K562 (cell line): ENCODE data around the gene ENTPD5. TPM values are rescaled to one million over a fixed set of nuclear protein-coding genes. Genes with fewer than 3 reads are reported as not detected.

Source experiments
- ATAC-seq: fragments of 200-7000 bp; cut with Tn5 transposase; 3 replicates; pipeline ENCODE4 v1.9.1; 2020; ENCODE audit warnings: moderate library complexity
- BruUV-seq: library from RNA; stranded (reverse); fragments of 400-500 nt; replicated peaks from 2 replicates; lab custom pipeline; 2021; lab: Mats Ljungman, UMichigan
- CTCF ChIA-PET: fragments of 300-600 bp; formaldehyde crosslinking; extraction: SDS; loops from one replicate; lab custom pipeline; 2021; ENCODE audit warnings: low intra/inter-chr PET ratio; lab: Yijun Ruan, JAX
- POLR2A ChIA-PET: fragments of 300-600, 350-650 bp; sonication (Branson Sonifier 250); formaldehyde crosslinking; extraction: SDS; loops from one replicate; lab custom pipeline; 2021; ENCODE audit warnings: antibody characterized with exemption, inconsistent platforms; lab: Yijun Ruan, JAX
- DNase-seq, 4 experiments: peaks; one replicate each; pipeline versions ENCODE4 v3.0.0 to v3.0.0-alpha.2; 2011 to 2018; ENCODE audit warnings: low spot score in 3 of 4, mixed read lengths in 3 of 4; ENCODE audit errors: extremely low read depth in 1 of 4
- FAIRE-seq: peaks from 2 replicates; lab custom pipeline; 2011; peaks lifted over from hg19 to GRCh38; lab: Jason Lieb, UNC
- H2AFZ ChIP-seq: 2 replicates; pipeline ENCODE4 v1.6.0; 2011; ENCODE audit warnings: low read depth, low read length, control low read depth, inconsistent platforms
- H3K27ac ChIP-seq: fragments of 200-600 bp; 3 replicates; pipeline ENCODE4 v1.8.0; 2011; ENCODE audit warnings: low read depth, mild to moderate bottlenecking, control low read depth, inconsistent platforms, low read length, moderate library complexity, mixed read lengths; ENCODE audit errors: extremely low read depth
- H3K27me3 ChIP-seq, 2 experiments: fragments of 300-600 bp in 1 of 2; 2 replicates in 1 of 2; 3 replicates in 1 of 2; pipeline versions ENCODE4 v1.6.0 to v1.8.0; 2011; ENCODE audit warnings: inconsistent platforms in 2 of 2, low read length in 2 of 2, mild to moderate bottlenecking in 1 of 2, mixed read lengths in 1 of 2, moderate library complexity in 1 of 2; ENCODE audit not compliant: control insufficient read depth in 2 of 2, insufficient read depth in 2 of 2
- H3K36me3 ChIP-seq: fragments of 300-600 bp; 3 replicates; pipeline ENCODE4 v1.8.0; 2011; ENCODE audit warnings: mild to moderate bottlenecking, low read length, inconsistent platforms; ENCODE audit not compliant: control insufficient read depth, insufficient read depth
- H3K4me1 ChIP-seq, 2 experiments: fragments of 200-600 bp in 1 of 2; replicated peaks in 1 of 2; 2 replicates in 1 of 2; 3 replicates in 1 of 2; pipeline versions ENCODE4 v1.5.1 to v1.8.0; 2011; ENCODE audit warnings: inconsistent platforms in 2 of 2, low read length in 2 of 2, mild to moderate bottlenecking in 1 of 2, mixed read lengths in 1 of 2, moderate library complexity in 1 of 2; ENCODE audit not compliant: control insufficient read depth in 2 of 2, insufficient read depth in 2 of 2
- H3K4me2 ChIP-seq: 2 replicates; pipeline ENCODE4 v1.6.1; 2011; ENCODE audit warnings: low read length, control low read depth, inconsistent platforms, mixed read lengths; ENCODE audit not compliant: insufficient read depth
- H3K4me3 ChIP-seq: fragments of 200-600 bp; sonication (generic), shearing (Covaris generic); 2 replicates; pipeline ENCODE4 v1.5.1; 2016; ENCODE audit warnings: control low read depth, inconsistent platforms
- H3K79me2 ChIP-seq: fragments of 200-600 bp; 3 replicates; pipeline ENCODE4 v1.8.0; 2011; ENCODE audit warnings: low read length, inconsistent platforms; ENCODE audit not compliant: control insufficient read depth, insufficient read depth
- H3K9ac ChIP-seq, 2 experiments: 2 replicates each; pipeline versions ENCODE4 v1.6.0 to v1.6.1; 2011; ENCODE audit warnings: low read depth in 2 of 2, low read length in 2 of 2, control low read depth in 1 of 2, inconsistent platforms in 1 of 2, mild to moderate bottlenecking in 1 of 2, mixed read lengths in 1 of 2; ENCODE audit not compliant: insufficient read depth in 1 of 2
- H3K9me1 ChIP-seq: one replicate; pipeline ENCODE4 v1.6.0; 2011; ENCODE audit warnings: inconsistent platforms, mild to moderate bottlenecking, low read length, moderate library complexity; ENCODE audit not compliant: control insufficient read depth, insufficient read depth
- H3K9me3 ChIP-seq: replicated peaks from 2 replicates; pipeline ENCODE4 v1.5.1; 2011; ENCODE audit warnings: low read depth, low read length, inconsistent platforms; ENCODE audit not compliant: control insufficient read depth, insufficient read depth
- H4K20me1 ChIP-seq: replicated peaks from 2 replicates; pipeline ENCODE4 v1.6.1; 2011; ENCODE audit warnings: low read length, inconsistent platforms, mixed read lengths; ENCODE audit not compliant: control insufficient read depth, insufficient read depth
- BRCA1 ChIP-seq, 2 experiments: fragments of 450-650 bp in 1 of 2; sonication (generic) in 1 of 2; formaldehyde crosslinking in 1 of 2; IDR thresholded peaks; 2 replicates each; pipeline versions ENCODE4 v1.5.0 to v1.6.1; 2017 to 2020; ENCODE audit warnings: mild to moderate bottlenecking in 1 of 2, missing genetic modification reagents in 1 of 2
- EP400 ChIP-seq: fragments of 450-650 bp; IDR thresholded peaks from 2 replicates; pipeline ENCODE4 v1.6.1; 2017; ENCODE audit warnings: antibody characterized with exemption, mild to moderate bottlenecking, moderate library complexity
- ESRRA ChIP-seq: fragments of 450-650 bp; IDR thresholded peaks from 2 replicates; pipeline ENCODE4 v1.6.1; 2014; ENCODE audit warnings: low read depth, mild to moderate bottlenecking, moderate library complexity, borderline replicate concordance
- NCOA6 ChIP-seq: fragments of 450-650 bp; IDR thresholded peaks from 2 replicates; pipeline ENCODE4 v1.6.1; 2017; ENCODE audit warnings: mild to moderate bottlenecking
- PHTF2 ChIP-seq: fragments of 250-450 bp; sonication (Bioruptor Pico); IDR thresholded peaks from 2 replicates; pipeline ENCODE4 v1.5.0; 2021; ENCODE audit warnings: mild to moderate bottlenecking
- PYGO2 ChIP-seq: fragments of 450-650 bp; IDR thresholded peaks from 2 replicates; pipeline ENCODE4 v1.6.1; 2016; ENCODE audit warnings: mild to moderate bottlenecking, missing genetic modification characterization, moderate library complexity, missing compliant biosample characterization
- RBM14 ChIP-seq: fragments of 200-400 bp; formaldehyde crosslinking; IDR thresholded peaks from 2 replicates; pipeline ENCODE4 v1.6.1; 2018; ENCODE audit warnings: low read depth, mild to moderate bottlenecking, low read length, moderate library complexity, borderline replicate concordance; ENCODE audit not compliant: insufficient read depth
- RBM15 ChIP-seq: fragments of 200-400 bp; formaldehyde crosslinking; IDR thresholded peaks from 2 replicates; pipeline ENCODE4 v1.6.1; 2018; ENCODE audit warnings: mild to moderate bottlenecking, low read length, moderate library complexity; ENCODE audit not compliant: insufficient read depth
- STAG1 ChIP-seq: sonication (generic); formaldehyde crosslinking; IDR thresholded peaks from 2 replicates; pipeline ENCODE4 v1.5.0; 2020; ENCODE audit warnings: missing genetic modification reagents, borderline replicate concordance
- TEAD4 ChIP-seq, 2 experiments: sonication (generic) in 1 of 2; formaldehyde crosslinking in 1 of 2; IDR thresholded peaks; 2 replicates each; pipeline versions ENCODE4 v1.6.1 to v1.8.0; 2012 to 2022; ENCODE audit warnings: borderline replicate concordance in 1 of 2, inconsistent platforms in 1 of 2, low read length in 1 of 2, mild to moderate bottlenecking in 1 of 2, missing genetic modification reagents in 1 of 2
- ZBTB8A ChIP-seq: fragments of 450-650 bp; IDR thresholded peaks from 2 replicates; pipeline ENCODE4 v1.6.1; 2018; ENCODE audit warnings: mild to moderate bottlenecking, moderate library complexity; ENCODE audit not compliant: partially characterized antibody
- ZNF764 ChIP-seq: fragments of 250-450 bp; sonication (Bioruptor Pico); IDR thresholded peaks from 2 replicates; pipeline ENCODE4 v1.4.0; 2020; ENCODE audit warnings: low read depth, mild to moderate bottlenecking, moderate library complexity
- ZNF778 ChIP-seq: fragments of 450-650 bp; formaldehyde crosslinking; IDR thresholded peaks from 2 replicates; pipeline ENCODE4 v1.4.0; 2020; ENCODE audit warnings: mild to moderate bottlenecking, moderate library complexity
- ZNF830 ChIP-seq: fragments of 250-450 bp; sonication (Bioruptor Pico); IDR thresholded peaks from 2 replicates; pipeline ENCODE4 v1.5.0; 2021; ENCODE audit warnings: mild to moderate bottlenecking
- WGBS: fragments of 100-300 bp; shearing (Covaris generic); methylation state at CpG from one replicate; pipeline ENCODE4 v1.1.6; 2016; ENCODE audit warnings: low coverage, mixed read lengths; ENCODE audit not compliant: insufficient coverage; ENCODE audit errors: missing lambda C conversion rate; 5-methylcytosine and 5-hydroxymethylcytosine counted together
- in situ Hi-C: fragments of 300-500 bp; cut with MboI; formaldehyde crosslinking; loops from 4 replicates; pipeline ENCODE4 v1.15.0; 2018; ENCODE audit warnings: inconsistent platforms, mixed read lengths
- intact Hi-C: fragments of 100-400 bp; cut with micrococcal nuclease; formaldehyde crosslinking; loops from 2 replicates; pipeline ENCODE4 v1.14.2; 2022
- polyA plus RNA-seq, 8 experiments: library from polyadenylated mRNA; depleted of rRNA in 4 of 8; stranded (reverse) in 5 of 8; unstranded in 3 of 8; fragments of >200 nt; fragmentation: Nextera tagmentation in 2 of 8; fragmentation: Illumina TruSeq in 1 of 8; extraction: Ambion mirVana in 2 of 8; extraction: Trizol in 1 of 8; gene quantifications; 2 replicates each; pipeline versions ENCODE4 v1.2.1 to v1.2.3, GENCODE V29; 2011 to 2014; ENCODE audit warnings: inconsistent platforms in 1 of 8, missing spikeins in 1 of 8
- total RNA-seq, 7 experiments: library from RNA; depleted of rRNA in 6 of 7; stranded (reverse); fragments of >200 nt in 6 of 7; fragmentation: Illumina TruSeq in 2 of 7; extraction: Trizol in 2 of 7; gene quantifications; 2 replicates each; pipeline versions ENCODE4 v1.2.1 to v1.2.3, GENCODE V29; 2011 to 2021; ENCODE audit warnings: low replicate concordance in 1 of 7
- TF ChIP-seq, protein P1 (sequence below): fragments of 250-450 bp; sonication (Bioruptor Pico); IDR thresholded peaks from 2 replicates; pipeline ENCODE4 v1.5.0; 2020; ENCODE audit warnings: mild to moderate bottlenecking, borderline replicate concordance
- TF ChIP-seq, protein P2 (sequence below): fragments of 250-450 bp; sonication (Bioruptor Pico); IDR thresholded peaks from 2 replicates; pipeline ENCODE4 v1.5.0; 2021
- TF ChIP-seq, protein P3 (sequence below): sonication (generic); formaldehyde crosslinking; IDR thresholded peaks from 2 replicates; pipeline ENCODE4 v1.8.0; 2022; ENCODE audit warnings: mild to moderate bottlenecking, missing genetic modification reagents

The ENTPD5 gene
- total and polyA plus RNA-seq, 9 of the 15 experiments (the other 6 are each of a cell fraction or from before 2014, with no cell fraction given): 2.7 to 15.3 (median 10.3) TPM

DNA sequence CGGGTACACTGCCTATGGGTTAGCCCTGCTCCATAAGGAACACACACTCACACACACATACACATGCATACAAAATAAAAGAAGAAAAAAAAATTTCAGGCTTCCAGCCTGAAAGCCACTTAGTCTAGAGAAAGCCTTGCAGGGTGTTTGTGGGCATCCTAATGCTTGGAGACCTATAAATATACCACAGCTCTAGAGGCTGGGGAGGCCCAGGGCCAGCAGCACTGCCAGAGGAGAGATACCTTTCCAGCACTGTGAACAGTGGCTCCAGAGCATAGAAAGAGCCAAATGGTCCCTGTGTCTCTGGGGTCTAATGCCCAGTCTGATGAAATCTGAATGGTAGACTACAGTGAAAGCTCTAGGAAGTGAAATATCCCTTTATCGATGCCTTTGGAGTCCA, 82.1 kb downstream of the ENTPD5 start:
- no peaks in the 10 kb centered on the region for H3K9me3 ChIP-seq
- FAIRE-seq (no peak), ATAC-seq (no peak), DNase-seq (no peak)
- TF ChIP-seq RBM14 (no peak), ZBTB8A (no peak), ESRRA (no peak), RBM15 (no peak), TEAD4 (IDR thresholded peaks at IDR 0.05; ENCODE audit: low read length) (no peak), TEAD4 (CRISPR knock-in tag; IDR thresholded peaks at IDR 0.05; ENCODE audit: borderline replicate concordance) (no peak), BRCA1 (IDR thresholded peaks at IDR 0.05) (no peak), BRCA1 (CRISPR knock-in tag; IDR thresholded peaks at IDR 0.05) (no peak), ZNF830 (CRISPR knock-in tag) (no peak), STAG1 (no peak), NCOA6 (no peak), EP400 (no peak), ZNF778 (CRISPR knock-in tag) (no peak), ZNF764 (CRISPR knock-in tag) (no peak), PYGO2 (no peak), PHTF2 (CRISPR knock-in tag) (no peak)
- TF ChIP-seq, protein P1, sequence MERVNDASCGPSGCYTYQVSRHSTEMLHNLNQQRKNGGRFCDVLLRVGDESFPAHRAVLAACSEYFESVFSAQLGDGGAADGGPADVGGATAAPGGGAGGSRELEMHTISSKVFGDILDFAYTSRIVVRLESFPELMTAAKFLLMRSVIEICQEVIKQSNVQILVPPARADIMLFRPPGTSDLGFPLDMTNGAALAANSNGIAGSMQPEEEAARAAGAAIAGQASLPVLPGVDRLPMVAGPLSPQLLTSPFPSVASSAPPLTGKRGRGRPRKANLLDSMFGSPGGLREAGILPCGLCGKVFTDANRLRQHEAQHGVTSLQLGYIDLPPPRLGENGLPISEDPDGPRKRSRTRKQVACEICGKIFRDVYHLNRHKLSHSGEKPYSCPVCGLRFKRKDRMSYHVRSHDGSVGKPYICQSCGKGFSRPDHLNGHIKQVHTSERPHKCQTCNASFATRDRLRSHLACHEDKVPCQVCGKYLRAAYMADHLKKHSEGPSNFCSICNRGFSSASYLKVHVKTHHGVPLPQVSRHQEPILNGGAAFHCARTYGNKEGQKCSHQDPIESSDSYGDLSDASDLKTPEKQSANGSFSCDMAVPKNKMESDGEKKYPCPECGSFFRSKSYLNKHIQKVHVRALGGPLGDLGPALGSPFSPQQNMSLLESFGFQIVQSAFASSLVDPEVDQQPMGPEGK: no peak
- TF ChIP-seq, protein P2, sequence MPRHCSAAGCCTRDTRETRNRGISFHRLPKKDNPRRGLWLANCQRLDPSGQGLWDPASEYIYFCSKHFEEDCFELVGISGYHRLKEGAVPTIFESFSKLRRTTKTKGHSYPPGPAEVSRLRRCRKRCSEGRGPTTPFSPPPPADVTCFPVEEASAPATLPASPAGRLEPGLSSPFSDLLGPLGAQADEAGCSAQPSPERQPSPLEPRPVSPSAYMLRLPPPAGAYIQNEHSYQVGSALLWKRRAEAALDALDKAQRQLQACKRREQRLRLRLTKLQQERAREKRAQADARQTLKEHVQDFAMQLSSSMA (CRISPR knock-in tag): no peak
- TF ChIP-seq, protein P3, sequence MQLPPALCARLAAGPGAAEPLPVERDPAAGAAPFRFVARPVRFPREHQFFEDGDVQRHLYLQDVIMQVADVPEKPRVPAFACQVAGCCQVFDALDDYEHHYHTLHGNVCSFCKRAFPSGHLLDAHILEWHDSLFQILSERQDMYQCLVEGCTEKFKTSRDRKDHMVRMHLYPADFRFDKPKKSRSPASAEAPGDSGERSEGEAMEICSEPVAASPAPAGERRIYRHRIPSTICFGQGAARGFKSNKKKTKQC: no peak
- H3K79me2 ChIP-seq: no peaks in the 10 kb centered on the region
- no peaks in the 10 kb centered on the region for H4K20me1 ChIP-seq
- no peaks in the 10 kb centered on the region for H3K9me1 ChIP-seq
- no peaks in the 10 kb centered on the region for H3K27me3 ChIP-seq
- H3K36me3 ChIP-seq: peaks cover 22% of the 10 kb centered on the region
- no TSS peak for BruUV-seq
- no peak overlapping the region for H3K4me3 ChIP-seq
- H3K9ac ChIP-seq: no peak overlapping the region
- in situ Hi-C loops (no loop called here), intact Hi-C loops (no loop called here)
- no peak overlapping the region for H3K27ac ChIP-seq
- H3K4me2 ChIP-seq: no peak overlapping the region
- no peak overlapping the region for H2AFZ ChIP-seq
- WGBS: 67% methylated on average over 1 of the region's 2 CpGs
- H3K4me1 ChIP-seq: peaks cover 0 to 3% of the 10 kb centered on the region in 2 experiments; a peak in 3 of 5 replicates
- CTCF ChIA-PET: no interaction called here
- POLR2A ChIA-PET: interaction anchor here (0.6 kb wide), 1 partner anchor 749 kb away, joined by 5 read pairs; no protein-coding TSS in a partner anchor
